Measurements from ENCODE around the gene FBXW2. TPM values are rescaled to one million over a fixed set of nuclear protein-coding genes. Genes with fewer than 3 reads are reported as not detected.
"Not testable (repeated sequence)": the region's sequence is repeated elsewhere in the genome, so short reads cannot be mapped to it uniquely, and the experiment has no call there.

FBXW2 gene, protein sequence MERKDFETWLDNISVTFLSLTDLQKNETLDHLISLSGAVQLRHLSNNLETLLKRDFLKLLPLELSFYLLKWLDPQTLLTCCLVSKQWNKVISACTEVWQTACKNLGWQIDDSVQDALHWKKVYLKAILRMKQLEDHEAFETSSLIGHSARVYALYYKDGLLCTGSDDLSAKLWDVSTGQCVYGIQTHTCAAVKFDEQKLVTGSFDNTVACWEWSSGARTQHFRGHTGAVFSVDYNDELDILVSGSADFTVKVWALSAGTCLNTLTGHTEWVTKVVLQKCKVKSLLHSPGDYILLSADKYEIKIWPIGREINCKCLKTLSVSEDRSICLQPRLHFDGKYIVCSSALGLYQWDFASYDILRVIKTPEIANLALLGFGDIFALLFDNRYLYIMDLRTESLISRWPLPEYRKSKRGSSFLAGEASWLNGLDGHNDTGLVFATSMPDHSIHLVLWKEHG
- total RNA-seq: 90.4 and 90.8 TPM in 2 replicates

DNA sequence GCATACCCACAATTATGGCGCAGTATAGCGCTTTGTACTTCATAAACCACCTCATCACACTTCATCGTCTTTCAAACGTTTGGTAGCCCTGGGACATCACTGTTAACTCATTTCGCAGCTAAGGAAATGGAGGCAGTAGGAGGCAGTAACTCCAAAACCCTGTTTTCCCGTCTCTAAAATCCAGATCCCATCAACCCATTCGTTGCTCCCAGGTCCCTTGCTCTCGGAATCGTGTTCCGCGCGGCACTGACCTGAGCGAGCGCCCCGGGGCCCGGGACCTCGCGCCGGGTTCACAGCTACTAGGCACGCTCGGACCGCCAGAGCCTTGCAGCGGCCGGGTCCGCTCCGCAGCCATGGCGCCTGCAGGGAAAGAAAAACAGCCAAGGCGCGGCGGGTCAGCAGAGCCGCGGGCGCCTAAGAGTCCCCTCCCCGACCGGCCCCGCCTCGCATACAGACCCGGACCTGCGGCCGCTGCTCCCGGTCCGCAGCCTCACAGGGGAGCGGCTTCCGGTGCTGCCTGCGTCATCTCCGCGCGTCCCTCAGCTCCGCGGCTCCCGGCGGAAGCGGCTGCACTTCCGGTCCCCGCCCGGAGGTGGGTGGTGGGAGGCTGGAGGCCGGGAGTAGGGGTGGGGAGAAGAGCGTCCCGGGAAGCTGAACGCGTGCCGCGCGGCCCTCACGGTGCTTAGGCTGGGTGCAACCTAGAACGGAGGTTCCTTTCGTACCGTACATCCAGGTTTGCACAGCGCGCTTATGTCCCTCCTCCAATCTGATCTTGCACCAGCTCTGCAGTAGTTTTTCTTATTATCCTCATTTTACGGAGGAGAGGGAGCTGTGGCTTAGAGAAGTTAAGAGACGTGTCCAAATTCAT is at the start of gene FBXW2:
Gene FBXW2 (minus strand): TSS at position 519 of the 868 bp plus-strand sequence. CDS start 5,158 bp downstream, outside the sequence.
- intact Hi-C loops (cut with micrococcal nuclease): loop anchor here (1.0 to 5.0 kb wide), 7 partner anchors 26 to 410 kb away; partner anchors contain the start of genes CDK5RAP2, MEGF9 and TRAF1

DNA sequence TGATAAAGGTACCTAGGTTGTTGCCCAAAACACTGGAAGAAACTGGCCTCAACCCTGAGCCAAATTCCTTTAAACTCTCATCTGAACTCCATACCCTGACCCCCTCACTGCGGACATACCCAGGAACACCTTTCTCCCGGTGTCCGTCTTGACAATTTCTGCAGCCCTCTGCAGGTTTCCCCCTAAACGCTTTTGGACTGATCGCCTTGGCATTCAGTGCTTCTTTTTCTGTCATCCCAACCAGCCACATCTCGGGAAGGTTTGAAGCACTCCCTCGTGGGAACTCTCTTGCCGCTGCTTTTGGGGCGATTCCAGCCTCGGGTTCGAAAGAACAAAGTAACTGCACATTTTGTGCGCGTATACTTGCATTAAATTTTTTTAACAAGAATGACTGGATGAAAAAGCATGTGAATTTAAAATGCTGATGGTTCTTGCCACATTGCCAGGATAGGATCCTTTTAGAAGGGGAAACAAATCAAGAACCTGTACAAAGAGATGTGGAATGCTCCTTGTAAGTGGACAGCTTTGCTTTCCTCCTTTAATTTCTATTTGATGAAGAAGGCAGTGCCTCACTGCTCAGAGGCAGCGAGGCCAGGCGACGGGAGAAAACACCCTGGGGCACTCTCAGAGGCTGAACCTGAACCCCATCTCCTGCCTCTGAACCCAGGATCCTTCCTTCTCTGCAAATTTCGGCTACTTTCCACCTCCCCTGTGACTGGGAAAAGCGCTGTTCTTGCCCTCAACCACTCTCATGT is 48.9 kb upstream of the FBXW2 start:
- intact Hi-C loops (cut with micrococcal nuclease): loop anchor here (2.0 to 5.0 kb wide), 4 partner anchors 35 to 233 kb away; partner anchors contain the start of genes CNTRL, MEGF9 and PHF19

DNA sequence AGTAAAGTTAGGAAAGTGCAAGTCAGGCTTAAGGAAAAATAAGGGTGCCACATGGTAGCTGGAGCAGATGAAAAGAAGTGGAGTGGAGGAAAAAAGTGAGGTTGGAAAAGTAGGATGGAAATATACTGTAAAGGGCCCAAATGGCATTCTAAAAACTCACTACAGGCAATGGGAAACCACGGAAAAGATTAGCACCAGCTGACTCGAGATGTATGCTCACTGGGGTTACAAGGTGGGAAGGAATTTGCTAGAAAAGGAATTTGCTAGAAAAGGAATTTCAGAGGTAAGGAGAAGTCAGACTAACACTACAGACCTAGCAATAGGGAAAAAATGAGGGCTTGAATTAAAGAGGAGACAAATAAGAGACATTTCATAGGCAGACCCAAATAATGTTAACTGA is 45.9 kb upstream of the FBXW2 start:
- intact Hi-C loops (cut with micrococcal nuclease): no loop called here

DNA sequence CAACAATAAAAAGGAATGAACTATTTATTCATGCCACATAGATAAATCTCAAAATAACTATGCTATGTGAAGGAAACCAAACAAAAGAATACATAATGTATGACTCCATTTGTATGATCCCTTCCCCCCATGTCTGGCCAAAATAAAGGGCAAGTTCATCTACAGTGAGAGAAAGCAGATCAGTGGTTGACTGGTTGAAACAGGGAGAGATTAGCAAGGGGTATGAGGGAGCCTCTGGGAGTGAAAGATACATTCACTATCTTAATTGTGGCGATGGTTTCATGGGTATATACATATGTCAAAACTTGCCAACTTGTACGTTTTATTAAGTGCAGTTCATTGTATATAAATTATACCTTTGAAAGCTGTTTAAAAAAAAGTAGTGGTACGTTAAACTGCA is 44.7 kb upstream of the FBXW2 start:
- intact Hi-C loops (cut with micrococcal nuclease): no loop called here

DNA sequence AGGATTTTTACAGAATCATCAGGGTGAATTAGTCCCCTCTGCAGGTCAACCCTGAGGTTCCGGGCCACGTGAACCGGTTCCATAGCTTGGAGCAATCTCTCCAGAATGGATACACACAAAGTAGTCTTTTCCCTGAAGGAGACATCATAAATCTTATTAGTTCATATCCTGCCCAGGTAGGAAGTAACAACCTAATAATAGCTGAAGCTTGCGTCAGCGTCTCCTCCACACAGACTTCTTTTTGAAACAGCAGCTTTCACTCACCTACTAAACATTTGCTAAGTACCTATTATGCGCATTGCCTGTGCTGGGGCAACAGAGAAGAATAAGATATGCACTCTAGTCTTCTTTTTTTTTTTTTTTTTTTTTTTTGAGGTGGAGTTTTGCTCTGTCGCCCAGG is 40.1 kb upstream of the FBXW2 start:
- intact Hi-C loops (cut with micrococcal nuclease): no loop called here

DNA sequence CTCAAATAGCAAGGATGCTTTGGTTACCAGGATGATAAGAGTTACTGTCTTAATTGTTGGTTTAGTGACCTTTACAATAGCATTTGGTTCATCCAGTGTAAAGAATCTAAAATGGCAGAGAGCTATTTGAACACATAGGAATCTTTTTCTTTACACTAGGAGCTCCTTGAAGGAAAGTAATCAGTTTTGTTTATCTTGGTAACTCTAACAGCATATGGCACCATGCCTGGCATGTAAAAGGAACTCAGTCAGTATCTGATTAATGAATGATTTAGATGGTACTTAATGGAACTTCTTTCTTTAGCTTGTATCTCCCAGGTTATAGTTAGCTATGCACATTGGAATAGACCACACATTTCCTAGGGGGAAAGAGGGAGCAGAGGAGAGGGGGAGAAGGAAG is 39.6 kb upstream of the FBXW2 start:
- intact Hi-C loops (cut with micrococcal nuclease): no loop called here

DNA sequence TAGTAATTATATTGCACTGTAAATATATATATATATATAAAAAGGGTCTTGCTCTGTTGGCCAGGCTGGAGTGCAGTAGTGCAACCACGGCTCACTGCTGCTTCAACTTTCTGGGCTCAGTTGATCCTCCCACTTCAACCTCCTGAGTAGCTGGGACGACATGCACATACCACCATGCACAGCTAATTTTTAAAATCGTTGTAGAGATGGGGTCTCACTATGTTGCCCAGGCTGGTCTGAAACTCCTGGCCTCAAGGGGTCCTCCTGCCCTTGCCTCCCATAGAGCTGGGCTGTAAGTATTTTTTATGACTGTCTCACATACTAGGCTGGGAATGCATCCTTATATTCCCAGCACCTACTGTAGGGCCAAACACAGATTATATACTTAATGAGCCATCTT is 37.6 kb upstream of the FBXW2 start:
- intact Hi-C loops (cut with micrococcal nuclease): no loop called here

DNA sequence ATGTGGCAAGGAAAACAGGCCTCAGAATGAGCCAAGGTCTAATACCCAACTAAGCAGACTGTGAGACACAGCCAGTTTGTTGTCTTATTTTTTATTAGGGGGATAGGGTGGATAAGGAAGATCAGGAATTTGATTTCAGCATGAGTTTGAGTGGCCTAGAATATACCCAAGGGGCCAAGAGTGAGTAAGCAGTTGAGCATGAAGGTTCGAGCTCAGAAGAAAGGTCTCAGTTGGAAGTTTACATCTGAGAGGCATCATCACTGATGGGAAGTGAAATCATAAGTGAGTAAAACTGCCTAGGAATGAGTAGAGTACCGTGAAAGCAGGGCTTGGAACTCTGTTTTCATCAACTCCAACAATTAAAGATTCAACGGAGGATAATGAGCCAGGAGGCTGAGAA is 36.9 kb upstream of the FBXW2 start:
- intact Hi-C loops (cut with micrococcal nuclease): no loop called here

DNA sequence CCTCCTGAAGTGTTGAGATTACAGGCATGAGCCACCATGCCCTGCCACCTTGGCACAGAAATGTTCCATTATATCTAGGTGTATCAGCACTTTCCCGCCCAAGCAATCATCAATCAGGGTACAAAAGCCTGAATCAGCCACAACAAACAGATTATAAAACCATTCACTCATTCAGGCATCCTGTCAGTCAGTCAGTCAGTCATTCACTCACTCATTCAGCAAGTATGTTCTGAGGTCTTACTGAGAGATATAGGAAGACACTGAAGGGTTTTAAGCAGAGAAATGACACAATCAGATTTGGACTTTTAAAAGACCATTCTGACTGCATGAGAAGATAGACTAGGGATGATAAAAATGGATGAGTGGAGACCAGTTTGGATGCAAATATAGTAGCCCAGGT is 36.4 kb upstream of the FBXW2 start:
- intact Hi-C loops (cut with micrococcal nuclease): no loop called here

DNA sequence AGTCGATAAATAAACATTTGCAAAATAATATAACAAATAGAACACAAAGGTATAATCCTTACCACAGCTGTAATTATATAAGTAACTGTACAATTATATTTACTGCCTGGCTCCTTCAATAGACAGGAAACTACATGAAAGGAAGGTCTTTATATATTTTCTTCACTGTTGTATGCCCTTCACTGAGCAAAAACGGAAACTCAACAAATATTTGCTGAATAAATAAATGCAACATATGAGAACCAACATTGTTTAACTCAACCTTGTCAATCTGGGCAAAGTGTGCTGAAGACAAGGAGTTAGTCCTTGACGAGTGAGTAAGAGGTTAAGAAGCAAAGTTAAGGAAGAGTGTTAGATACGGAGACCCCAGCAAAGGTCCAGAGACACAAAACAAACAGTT is 26.9 kb upstream of the FBXW2 start:
- intact Hi-C loops (cut with micrococcal nuclease): no loop called here

DNA sequence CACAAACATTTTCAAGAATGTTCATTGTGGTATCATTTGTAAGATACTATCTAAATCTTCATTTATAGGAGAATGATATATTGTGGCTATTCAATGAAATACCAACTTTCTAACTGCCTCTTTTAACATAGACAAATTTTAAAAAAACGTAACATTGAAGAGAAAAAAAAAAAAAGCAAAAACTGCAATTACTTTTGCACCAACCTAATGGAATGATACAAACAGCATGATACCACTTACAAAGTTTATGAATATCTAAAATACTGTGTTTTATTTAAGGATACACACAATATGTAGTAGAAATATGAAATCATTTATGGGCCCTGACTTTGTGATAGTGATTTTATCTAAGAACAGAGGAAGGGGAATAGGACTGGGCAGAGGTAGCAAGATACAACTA is 25.4 kb upstream of the FBXW2 start:
- intact Hi-C loops (cut with micrococcal nuclease): loop anchor here (2.0 kb wide), 1 partner anchor 26 kb away; the partner anchor contains the start of gene FBXW2

DNA sequence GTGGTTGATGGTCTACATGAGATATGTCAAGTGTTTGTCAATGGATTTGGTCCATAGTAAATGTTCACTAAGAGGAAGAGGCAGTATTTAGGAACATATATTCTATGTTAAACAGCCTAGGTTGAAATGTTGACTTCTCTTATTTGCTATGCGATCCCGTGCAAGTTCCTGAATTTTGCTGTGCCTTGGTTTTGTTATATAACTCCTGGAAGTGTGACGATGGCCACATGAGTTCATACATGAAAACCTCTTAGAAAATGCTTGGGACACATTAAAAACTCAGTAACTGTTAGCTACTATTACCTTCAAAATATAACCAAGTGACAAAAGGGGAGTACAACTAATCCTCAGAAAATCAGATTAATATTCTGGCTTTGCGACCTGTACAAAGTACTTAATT is 21.9 kb upstream of the FBXW2 start:
- intact Hi-C loops (cut with micrococcal nuclease): no loop called here

DNA sequence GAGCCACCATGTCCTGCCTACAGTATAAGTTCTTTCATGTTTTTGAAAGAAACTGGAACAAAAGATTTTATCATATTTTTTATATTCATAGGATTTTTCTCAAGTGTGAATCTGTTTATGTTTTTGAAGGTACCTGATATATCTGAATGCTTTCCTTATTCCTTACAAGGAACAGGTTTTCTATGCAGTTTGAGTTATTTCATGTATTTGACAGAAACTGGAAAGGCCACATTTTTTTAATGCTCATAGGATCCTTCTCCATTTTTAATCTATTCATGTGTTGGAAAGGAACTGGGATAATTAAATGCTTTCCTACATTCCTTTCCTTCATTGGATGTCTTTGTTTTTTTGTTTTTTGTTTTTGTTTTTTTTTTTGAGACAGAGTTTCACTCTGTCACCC is 15.7 kb upstream of the FBXW2 start:
- intact Hi-C loops (cut with micrococcal nuclease): no loop called here

DNA sequence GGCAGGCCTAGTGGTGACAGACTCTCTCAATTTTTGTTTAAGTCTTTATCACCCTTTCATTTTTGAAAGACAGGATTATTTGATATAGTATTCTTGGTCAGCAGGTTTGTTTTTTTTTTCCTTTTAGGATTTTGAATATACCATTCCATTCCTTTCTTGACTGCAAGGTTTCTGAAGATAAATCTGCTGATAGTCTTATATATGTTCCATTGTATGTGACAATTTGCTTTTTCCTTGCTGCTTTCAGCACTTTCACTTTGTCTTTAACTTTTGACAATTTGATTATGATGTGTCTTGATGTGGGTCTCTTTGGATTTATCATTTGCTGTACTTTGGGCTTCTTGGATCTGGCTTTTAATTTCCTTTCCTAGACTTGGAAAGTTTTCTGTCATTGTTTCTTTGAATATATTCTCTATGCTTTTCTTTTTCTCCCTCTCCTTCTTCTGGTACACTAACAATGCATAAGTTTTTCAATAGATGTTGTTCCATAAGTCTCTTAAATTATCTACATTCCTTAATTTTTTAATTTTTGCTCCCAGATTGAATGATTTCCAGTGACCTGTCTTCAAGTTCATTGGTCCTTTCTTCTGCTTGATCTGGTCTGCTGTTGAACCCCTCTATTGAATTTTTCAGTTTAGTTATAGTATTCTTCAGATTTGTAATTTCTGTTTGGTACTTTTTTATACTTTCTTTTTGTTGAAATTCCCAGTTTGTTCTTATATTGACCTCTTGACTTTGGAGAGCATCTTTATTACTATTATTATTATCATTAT is 14.6 kb upstream of the FBXW2 start:
- intact Hi-C loops (cut with micrococcal nuclease): no loop called here

DNA sequence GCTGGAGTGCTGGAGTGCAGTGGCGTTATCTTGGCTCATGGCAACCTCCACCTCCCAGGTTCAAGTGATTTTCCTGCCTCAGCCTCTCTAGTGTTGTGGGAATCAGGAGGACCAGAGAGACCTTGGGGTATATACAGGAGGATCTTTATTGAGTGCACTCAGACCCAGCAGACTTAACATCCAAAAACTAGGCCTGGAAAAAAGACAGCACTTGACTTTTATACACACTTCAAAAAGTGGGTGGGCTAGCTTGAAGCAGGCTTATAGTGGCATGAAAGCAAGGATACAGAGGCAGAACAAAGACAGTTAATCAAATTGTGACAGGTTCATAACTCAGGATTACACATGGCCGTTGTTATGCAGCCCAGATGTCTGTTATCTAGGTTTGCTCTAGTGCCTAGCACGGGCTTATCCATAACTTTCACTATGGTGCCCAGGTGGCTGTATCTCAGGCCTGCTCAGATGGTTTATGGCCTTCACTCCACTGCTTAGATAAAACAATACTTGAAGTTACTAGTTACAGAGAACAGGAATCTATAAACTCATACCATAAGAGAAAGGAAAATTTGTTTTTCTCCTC is 11.7 kb upstream of the FBXW2 start:
- intact Hi-C loops (cut with micrococcal nuclease): not testable (repeated sequence)

DNA sequence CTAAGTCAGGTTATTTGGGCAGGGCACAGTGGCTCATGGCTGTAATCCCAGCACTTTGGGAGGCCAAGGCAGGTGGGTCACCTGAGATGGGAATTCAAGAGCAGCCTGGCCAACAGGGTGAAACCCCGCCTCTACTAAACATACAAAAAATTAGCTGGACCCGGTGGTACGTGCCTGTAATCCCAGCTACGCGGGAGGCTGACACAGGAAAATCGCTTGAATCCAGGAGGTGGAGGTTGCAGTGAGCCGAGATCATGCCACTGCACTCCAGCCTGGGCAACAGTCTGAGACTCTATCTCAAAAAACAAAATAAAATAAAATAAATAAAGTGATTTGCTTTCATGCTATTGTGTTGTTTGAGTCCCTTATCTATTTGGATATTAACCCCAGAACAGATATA is 8.2 kb upstream of the FBXW2 start:
- intact Hi-C loops (cut with micrococcal nuclease): no loop called here

DNA sequence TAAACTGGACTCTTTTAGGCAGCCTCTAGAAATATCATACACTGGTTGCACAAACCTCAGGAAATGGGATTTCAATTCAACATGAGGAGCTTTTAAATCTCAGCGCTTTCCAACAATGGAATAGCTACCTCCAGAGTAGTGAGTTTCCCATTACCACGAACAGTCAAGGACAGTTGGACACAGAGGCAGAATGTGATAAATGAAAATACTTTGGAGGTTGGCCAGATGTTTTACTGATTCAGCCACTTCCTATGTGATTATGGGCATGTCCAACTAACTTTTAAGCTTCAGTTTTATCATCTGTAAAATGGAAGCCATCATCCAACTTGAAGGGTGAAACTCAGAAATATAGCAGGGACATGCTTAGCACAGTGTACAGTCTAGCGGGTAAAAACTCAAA is 2.1 kb downstream of the FBXW2 start:
- intact Hi-C loops (cut with micrococcal nuclease): loop anchor here (5.0 kb wide), 2 partner anchors 79 to 136 kb away; partner anchors contain the start of genes MEGF9 and TRAF1

DNA sequence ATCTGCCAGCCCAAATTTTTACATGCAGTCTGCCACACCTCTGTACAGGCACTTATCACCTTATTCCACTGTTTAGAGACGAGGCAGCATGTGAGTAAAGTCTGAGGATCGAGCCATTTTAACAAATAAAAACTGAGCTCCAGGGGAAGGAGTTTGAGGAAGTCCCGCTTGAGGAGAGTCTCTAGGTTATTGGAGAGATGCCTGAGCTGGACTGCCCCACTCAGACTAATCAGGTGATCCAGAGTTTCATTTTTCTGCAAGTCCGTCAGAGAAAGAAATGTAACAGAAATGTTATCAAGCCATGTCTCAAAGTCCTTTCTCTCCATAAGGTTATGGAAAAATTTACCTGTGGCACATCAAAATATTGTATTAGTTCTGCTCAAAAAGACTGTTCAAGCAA is 5.3 kb downstream of the FBXW2 start:
- intact Hi-C loops (cut with micrococcal nuclease): no loop called here

DNA sequence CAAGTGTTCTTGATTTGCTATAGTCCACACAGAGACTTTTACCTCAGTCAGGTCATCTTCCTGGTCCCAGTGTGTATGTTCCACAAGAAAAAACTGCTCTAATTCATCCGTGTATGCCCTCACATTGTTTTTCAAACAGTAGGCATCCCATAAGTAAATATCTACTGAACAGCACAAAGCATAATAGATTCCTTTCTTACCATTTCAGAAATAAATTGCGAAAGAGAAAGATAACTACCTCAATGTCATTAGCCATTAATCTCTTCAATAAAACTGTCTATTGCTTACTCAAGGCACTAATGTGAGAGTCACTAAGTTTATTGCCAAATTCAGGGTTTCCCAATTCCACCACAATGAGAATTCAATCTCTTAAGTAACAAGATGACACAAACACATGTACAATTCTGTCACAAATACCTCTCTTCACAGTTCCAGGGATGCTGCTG is 9.6 kb downstream of the FBXW2 start:
- intact Hi-C loops (cut with micrococcal nuclease): no loop called here

DNA sequence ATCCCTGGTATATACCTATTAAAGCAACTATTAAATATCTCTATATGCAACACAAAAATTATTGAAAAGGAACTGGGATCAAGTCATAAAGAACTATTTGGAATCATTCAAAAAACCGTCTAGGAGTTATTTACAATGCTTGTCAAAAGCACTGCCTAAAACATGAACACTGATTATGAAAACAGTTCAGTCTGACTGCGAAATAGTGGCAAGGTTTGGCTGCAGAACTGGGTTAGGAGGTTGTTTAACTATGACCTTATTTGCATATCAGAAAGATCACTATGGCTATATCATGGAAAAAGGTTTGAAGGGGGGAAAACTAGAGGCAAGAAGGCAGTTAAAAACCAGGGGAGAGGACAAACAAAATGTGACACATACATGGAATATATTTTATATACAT is 12.0 kb downstream of the FBXW2 start:
- intact Hi-C loops (cut with micrococcal nuclease): no loop called here
